ENCODE measurements around the gene ENTR1. TPM values are rescaled to one million over a fixed set of nuclear protein-coding genes. Genes with fewer than 3 reads are reported as not detected.

The ENTR1 gene
- total and polyA plus RNA-seq, 2 of the 13 experiments (the other 11 are each of a cell fraction or from before 2014, with no cell fraction given): 70.1 to 76.4 TPM

DNA sequence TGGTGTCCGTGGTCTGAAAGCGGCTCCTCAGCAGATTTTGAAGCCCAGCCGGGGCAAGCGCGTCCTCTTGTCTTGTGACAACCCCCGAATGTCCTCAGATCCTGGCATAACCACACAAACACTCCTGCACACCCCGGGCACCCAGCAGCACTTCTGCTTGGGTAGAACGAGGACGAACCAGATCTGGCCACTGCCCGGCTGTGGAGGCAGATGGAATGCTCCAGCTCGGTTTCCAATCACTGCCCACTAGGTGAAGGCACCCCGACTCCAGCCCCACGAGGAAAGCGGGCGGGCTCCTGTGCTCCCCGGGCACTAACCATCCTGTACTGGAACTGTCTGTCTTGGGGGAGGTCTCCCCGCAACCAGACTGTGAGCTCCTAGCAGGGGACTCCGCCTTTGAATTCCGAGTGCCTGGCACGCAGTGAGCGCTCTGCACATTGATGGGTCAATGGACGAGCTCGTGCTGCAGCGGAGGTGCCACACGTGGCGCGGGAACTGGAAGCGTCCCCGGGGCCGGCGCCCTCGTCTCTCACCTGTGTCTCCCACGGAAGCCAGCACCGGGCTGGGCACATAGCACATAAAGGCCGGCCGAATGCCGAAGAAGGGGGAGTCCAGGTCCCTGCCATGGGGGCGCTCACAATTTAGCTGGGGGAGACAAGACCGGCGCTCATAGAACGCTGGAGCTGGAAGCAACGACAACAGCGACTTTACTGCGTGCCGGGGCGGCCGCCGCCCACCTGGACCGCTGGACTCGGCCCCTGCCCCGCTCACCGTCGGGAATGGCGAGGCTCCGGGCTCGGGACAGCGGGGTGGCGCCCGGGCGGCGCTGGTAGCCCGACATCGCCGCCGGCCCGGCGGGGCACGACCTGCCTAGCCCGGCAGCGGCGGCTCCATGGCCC lies 608 bp downstream of the ENTR1 start (continued):
- TF ChIP-seq LCORL (IDR thresholded peaks at IDR 0.05) (no peak), LCORL (CRISPR knock-in tag; IDR thresholded peaks at IDR 0.05) (no peak), ZNF878 (CRISPR knock-in tag; IDR thresholded peaks at IDR 0.05) (no peak), ZNF232 (CRISPR knock-in tag; IDR thresholded peaks at IDR 0.05; ENCODE audit: borderline replicate concordance) (peak; percentile 80; the same call in 1 of the 2 replicates), DNMT3B (CRISPR knock-in tag; conservative IDR thresholded peaks at IDR 0.05) (no peak), U2AF1 (optimal IDR thresholded peaks at IDR 0.05; ENCODE audit: low read depth, low read length) (no peak), GATA4 (IDR thresholded peaks at IDR 0.05; ENCODE audit: borderline replicate concordance, low read depth) (no peak), MAZ (IDR thresholded peaks at IDR 0.05; ENCODE audit: borderline replicate concordance, low read depth, low read length) (no peak), MAZ (CRISPR knock-in tag; IDR thresholded peaks at IDR 0.05; ENCODE audit: low read depth) (0 out of 2 replicates have a peak, but pooled peaks have one; percentile 4), CBFB (CRISPR knock-in tag; IDR thresholded peaks at IDR 0.05) (no peak), ZKSCAN8 (CRISPR knock-in tag; IDR thresholded peaks at IDR 0.05; ENCODE audit: borderline replicate concordance) (no peak)
- TF ChIP-seq, protein P1, sequence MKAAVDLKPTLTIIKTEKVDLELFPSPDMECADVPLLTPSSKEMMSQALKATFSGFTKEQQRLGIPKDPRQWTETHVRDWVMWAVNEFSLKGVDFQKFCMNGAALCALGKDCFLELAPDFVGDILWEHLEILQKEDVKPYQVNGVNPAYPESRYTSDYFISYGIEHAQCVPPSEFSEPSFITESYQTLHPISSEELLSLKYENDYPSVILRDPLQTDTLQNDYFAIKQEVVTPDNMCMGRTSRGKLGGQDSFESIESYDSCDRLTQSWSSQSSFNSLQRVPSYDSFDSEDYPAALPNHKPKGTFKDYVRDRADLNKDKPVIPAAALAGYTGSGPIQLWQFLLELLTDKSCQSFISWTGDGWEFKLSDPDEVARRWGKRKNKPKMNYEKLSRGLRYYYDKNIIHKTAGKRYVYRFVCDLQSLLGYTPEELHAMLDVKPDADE (CRISPR knock-in tag; IDR thresholded peaks at IDR 0.05): peak; percentile 69; the same call in 1 of the 2 replicates
- TF ChIP-seq, protein P2, sequence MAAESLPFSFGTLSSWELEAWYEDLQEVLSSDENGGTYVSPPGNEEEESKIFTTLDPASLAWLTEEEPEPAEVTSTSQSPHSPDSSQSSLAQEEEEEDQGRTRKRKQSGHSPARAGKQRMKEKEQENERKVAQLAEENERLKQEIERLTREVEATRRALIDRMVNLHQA (CRISPR knock-in tag; IDR thresholded peaks at IDR 0.05): no peak
- TF ChIP-seq, protein P3, sequence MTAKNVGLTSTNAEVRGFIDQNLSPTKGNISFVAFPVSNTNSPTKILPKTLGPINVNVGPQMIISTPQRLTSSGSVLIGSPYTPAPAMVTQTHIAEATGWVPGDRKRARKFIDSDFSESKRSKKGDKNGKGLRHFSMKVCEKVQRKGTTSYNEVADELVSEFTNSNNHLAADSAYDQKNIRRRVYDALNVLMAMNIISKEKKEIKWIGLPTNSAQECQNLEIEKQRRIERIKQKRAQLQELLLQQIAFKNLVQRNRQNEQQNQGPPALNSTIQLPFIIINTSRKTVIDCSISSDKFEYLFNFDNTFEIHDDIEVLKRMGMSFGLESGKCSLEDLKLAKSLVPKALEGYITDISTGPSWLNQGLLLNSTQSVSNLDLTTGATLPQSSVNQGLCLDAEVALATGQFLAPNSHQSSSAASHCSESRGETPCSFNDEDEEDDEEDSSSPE (CRISPR knock-in tag; IDR thresholded peaks at IDR 0.05): peak; percentile 45; the same call in 1 of the 2 replicates
- TF ChIP-seq, protein P4, sequence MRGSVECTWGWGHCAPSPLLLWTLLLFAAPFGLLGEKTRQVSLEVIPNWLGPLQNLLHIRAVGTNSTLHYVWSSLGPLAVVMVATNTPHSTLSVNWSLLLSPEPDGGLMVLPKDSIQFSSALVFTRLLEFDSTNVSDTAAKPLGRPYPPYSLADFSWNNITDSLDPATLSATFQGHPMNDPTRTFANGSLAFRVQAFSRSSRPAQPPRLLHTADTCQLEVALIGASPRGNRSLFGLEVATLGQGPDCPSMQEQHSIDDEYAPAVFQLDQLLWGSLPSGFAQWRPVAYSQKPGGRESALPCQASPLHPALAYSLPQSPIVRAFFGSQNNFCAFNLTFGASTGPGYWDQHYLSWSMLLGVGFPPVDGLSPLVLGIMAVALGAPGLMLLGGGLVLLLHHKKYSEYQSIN (CRISPR knock-in tag; IDR thresholded peaks at IDR 0.05; ENCODE audit: borderline replicate concordance): no peak
- TF ChIP-seq, protein P5, sequence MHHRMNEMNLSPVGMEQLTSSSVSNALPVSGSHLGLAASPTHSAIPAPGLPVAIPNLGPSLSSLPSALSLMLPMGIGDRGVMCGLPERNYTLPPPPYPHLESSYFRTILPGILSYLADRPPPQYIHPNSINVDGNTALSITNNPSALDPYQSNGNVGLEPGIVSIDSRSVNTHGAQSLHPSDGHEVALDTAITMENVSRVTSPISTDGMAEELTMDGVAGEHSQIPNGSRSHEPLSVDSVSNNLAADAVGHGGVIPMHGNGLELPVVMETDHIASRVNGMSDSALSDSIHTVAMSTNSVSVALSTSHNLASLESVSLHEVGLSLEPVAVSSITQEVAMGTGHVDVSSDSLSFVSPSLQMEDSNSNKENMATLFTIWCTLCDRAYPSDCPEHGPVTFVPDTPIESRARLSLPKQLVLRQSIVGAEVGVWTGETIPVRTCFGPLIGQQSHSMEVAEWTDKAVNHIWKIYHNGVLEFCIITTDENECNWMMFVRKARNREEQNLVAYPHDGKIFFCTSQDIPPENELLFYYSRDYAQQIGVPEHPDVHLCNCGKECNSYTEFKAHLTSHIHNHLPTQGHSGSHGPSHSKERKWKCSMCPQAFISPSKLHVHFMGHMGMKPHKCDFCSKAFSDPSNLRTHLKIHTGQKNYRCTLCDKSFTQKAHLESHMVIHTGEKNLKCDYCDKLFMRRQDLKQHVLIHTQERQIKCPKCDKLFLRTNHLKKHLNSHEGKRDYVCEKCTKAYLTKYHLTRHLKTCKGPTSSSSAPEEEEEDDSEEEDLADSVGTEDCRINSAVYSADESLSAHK (CRISPR knock-in tag; IDR thresholded peaks at IDR 0.05; ENCODE audit: borderline replicate concordance): no peak

Measured in HepG2 (cell line).